HepG2 (cell line): Measurements from ENCODE around the gene TRPM1.

ENCODE experiments used
- EZH2 ChIP-seq: conservative IDR thresholded peaks from 2 replicates; pipeline ENCODE4 v1.6.1; 2012; ENCODE audit warnings: mild to moderate bottlenecking, low read depth, low read length, moderate library complexity
- HBP1 ChIP-seq: IDR thresholded peaks from 2 replicates; pipeline ENCODE4 v1.6.1; 2016; ENCODE audit warnings: low read depth, control low read depth

GRCh38 chr15:31035610-31036009 is 65.9 kb downstream of the TRPM1 start:
- TF ChIP-seq HBP1 (CRISPR knock-in tag) = no peak
- TF ChIP-seq EZH2 = no peak
